ENCODE results near the gene PET100. TPM values are rescaled to one million over a fixed set of nuclear protein-coding genes. Genes with fewer than 3 reads are reported as not detected.

The PET100 gene
- total RNA-seq, 1 experiment from 2014 or later, result 126 TPM

- TF ChIP-seq EGR1 (IDR thresholded peaks at IDR 0.05; ENCODE audit: low read depth) (no peak), EZH2 (IDR thresholded peaks at IDR 0.05) (no peak), SRF (IDR thresholded peaks at IDR 0.05; ENCODE audit: low read depth) (no peak)
Measured at GRCh38 chr19:7646426-7646700, 16.8 kb downstream of the PET100 start (continued).

GRCh38 chr19:7647156-7647555 is 17.6 kb downstream of the PET100 start:
- H3K36me3 ChIP-seq (ENCODE audit: control insufficient read depth in 1 of 2, insufficient read depth in 2 of 2, low read length in 2 of 2), result peaks cover 0 to 11% of the 10 kb centered on the region in 2 experiments; a peak in 1 of 4 replicates
- ATAC-seq, result no peak
- H3K9me3 ChIP-seq (ENCODE audit: control insufficient read depth in 1 of 2, insufficient read depth in 1 of 2, low read depth in 1 of 2, low read length in 2 of 2), result no peaks in the 10 kb centered on the region
- H3K27me3 ChIP-seq (ENCODE audit: insufficient read depth, low read length), result no peaks in the 10 kb centered on the region
- H3K4me1 ChIP-seq (ENCODE audit: control insufficient read depth in 1 of 2, insufficient read depth in 2 of 2, low read length in 2 of 2), result peaks cover 0 to 18% of the 10 kb centered on the region in 2 experiments; a peak in 3 of 4 replicates
- no peak overlapping the region for H3K9ac ChIP-seq (ENCODE audit: low read length)
- TF ChIP-seq RAD21 (IDR thresholded peaks at IDR 0.05; ENCODE audit: low read depth) (no peak), ZNF274 (IDR thresholded peaks at IDR 0.05; ENCODE audit: low read depth, low read length) (no peak), SP1 (IDR thresholded peaks at IDR 0.05; ENCODE audit: low read depth) (no peak), ZFX (IDR thresholded peaks at IDR 0.05) (no peak), SIN3A (IDR thresholded peaks at IDR 0.05; ENCODE audit: low read depth) (no peak), EGR1 (IDR thresholded peaks at IDR 0.05; ENCODE audit: low read depth) (no peak), TCF7L2 (IDR thresholded peaks at IDR 0.05; ENCODE audit: borderline replicate concordance, extremely low read depth, insufficient read depth, insufficient read length) (no peak), FOSL1 (IDR thresholded peaks at IDR 0.05; ENCODE audit: low read depth) (no peak), POLR2A (IDR thresholded peaks at IDR 0.05; ENCODE audit: borderline replicate concordance, extremely low read depth, insufficient read depth, insufficient read length) (no peak), CEBPB (IDR thresholded peaks at IDR 0.05; ENCODE audit: low read depth) (no peak), CTCF (IDR thresholded peaks at IDR 0.05 in 2 of 3, conservative IDR thresholded peaks at IDR 0.05 in 1 of 3; ENCODE audit: borderline replicate concordance in 1 of 3, insufficient read depth in 1 of 3, low read depth in 2 of 3, low read length in 2 of 3) (no peak), EZH2phosphoT487 (IDR thresholded peaks at IDR 0.05; ENCODE audit: borderline replicate concordance) (no peak), ZBTB33 (IDR thresholded peaks at IDR 0.05; ENCODE audit: extremely low read depth, insufficient replicate concordance, low read length) (no peak), ELF1 (IDR thresholded peaks at IDR 0.05; ENCODE audit: borderline replicate concordance, low read depth) (no peak), JUND (IDR thresholded peaks at IDR 0.05) (no peak), YY1 (IDR thresholded peaks at IDR 0.05; ENCODE audit: extremely low read depth, insufficient replicate concordance, low read depth, low read length) (no peak), ATF3 (IDR thresholded peaks at IDR 0.05) (no peak), MAX (IDR thresholded peaks at IDR 0.05) (no peak)
- H3K79me2 ChIP-seq (ENCODE audit: insufficient read depth, low read length), result no peaks in the 10 kb centered on the region
- no peak overlapping the region for H3K4me3 ChIP-seq (replicated peaks in 1 of 2; ENCODE audit: low read depth in 1 of 2, low read length in 2 of 2)
- ChIA-PET RAD21 (ENCODE audit: low non-redundant PET in 1 of 2, low total read pairs in 2 of 2, uncharacterized antibody in 2 of 2, unreplicated experiment in 2 of 2) (no interaction called here), CTCF (no interaction called here), POLR2A (no interaction called here)
- no peaks in the 10 kb centered on the region for H3K9me2 ChIP-seq (ENCODE audit: insufficient read depth)
- no peak overlapping the region for H2AFZ ChIP-seq (ENCODE audit: low read depth, low read length, poor library complexity, severe bottlenecking)
- H3K4me2 ChIP-seq (ENCODE audit: low read length), result no peak overlapping the region
- H4K20me1 ChIP-seq (ENCODE audit: insufficient read depth), result no peaks in the 10 kb centered on the region
- no TSS peak for BruUV-seq (replicated peaks)
- H3K27ac ChIP-seq (ENCODE audit: low read depth, low read length), result no peak overlapping the region
- intact Hi-C loops (cut with micrococcal nuclease), result no loop called here
- no peak for DNase-seq (ENCODE audit: low read depth, low spot score)
